Cerebellar nuclear complex (tissue), 1 donor: ENCODE results near the gene SNAPC4.
"Not testable (repeated sequence)": the region's sequence is repeated elsewhere in the genome, so short reads cannot be mapped to it uniquely, and the experiment has no call there.

Source experiments
- DNase-seq, 2 experiments: peaks; one replicate each; lab custom pipeline; 2025; lab: John Stamatoyannopoulos, UW

SNAPC4 gene

DNA sequence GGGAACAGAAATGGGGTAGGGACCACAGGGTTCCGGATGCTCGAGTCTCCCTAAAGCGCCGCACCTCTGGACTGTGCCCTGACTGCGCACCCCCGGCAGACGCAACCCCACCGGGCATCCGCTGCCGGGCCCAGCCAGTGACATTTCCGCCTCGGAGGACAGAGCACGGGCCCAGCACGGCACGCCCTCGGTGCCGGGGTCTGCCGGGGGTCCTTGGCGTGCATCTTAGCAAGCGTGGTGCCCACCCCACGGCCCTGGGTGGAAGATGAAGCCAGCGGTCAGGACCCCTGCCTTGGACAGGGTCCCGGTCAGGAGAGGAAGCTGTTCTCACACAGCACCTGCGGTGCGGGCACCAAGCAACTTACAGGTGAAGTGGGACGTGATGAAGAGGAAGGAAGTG, 32.6 kb upstream of the SNAPC4 start:
- DNase-seq: no peak

GRCh38 chr9:136431782-136432350, 31.9 kb upstream of the SNAPC4 start:
- DNase-seq: no peak

- no peak for DNase-seq
Observed at GRCh38 chr9:136430588-136431234, 30.7 kb upstream of the SNAPC4 start.

GRCh38 chr9:136429683-136430491, 29.9 kb upstream of the SNAPC4 start:
- DNase-seq: no peak

GRCh38 chr9:136429075-136429628, 29.2 kb upstream of the SNAPC4 start:
- DNase-seq: no peak

DNA sequence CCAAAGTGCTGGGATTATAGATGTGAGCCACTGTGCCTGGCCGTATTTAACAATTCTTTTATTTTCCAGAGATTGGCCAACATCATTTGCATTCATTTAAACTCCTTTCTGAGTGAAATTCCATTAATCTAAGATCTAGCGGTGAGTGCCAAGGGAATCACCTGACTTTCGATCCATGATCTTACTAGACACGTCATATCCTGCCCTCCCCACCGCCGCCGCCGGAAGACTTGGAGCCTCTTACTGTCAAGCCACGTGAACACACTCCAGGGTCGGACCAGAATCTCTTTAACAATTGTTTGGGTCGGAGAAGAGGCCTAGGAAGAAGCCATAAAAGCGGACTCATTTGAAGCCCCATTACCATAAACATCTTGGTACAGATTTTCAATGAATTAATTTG, 26.8 kb upstream of the SNAPC4 start:
- no peak for DNase-seq

GRCh38 chr9:136425367-136425766, 25.4 kb upstream of the SNAPC4 start:
- DNase-seq: not testable (repeated sequence)

DNA sequence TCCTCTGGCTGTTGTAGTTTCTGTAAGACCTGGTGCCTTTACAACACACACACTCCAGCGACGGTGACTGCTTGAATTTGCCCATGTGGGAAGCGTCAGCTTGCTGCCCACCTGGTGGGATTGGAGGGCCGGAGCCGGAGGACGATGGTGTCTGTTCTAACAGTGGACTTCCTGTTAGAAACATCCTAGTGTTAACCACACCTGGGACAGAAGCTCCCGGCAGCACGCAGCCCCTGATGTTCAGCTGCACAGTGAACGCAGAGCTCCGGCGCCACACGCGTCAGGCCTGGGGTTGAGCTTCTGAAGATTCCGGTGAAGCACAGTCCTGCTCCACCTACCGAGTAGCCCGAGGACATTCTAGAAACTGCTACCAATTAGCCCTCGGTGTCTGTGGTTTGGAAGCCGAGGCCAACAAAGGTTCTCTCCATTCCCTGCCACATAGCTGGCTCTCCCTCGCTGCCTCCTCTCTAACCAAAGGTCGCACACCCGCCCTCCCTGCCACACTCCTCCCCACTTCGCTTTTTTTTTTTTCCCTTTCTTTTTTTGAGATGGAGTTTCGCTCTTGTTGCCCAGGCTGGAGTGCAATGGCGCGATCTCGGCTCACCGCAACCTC, 24.9 kb upstream of the SNAPC4 start:
- no peak for DNase-seq

- DNase-seq: no peak
Observed at GRCh38 chr9:136423432-136424146, 23.6 kb upstream of the SNAPC4 start.

GRCh38 chr9:136422876-136423275, 22.9 kb upstream of the SNAPC4 start:
- DNase-seq: no peak

GRCh38 chr9:136421791-136422190, 21.8 kb upstream of the SNAPC4 start:
- no peak for DNase-seq

GRCh38 chr9:136419092-136419420, 19.1 kb upstream of the SNAPC4 start:
- DNase-seq: no peak

DNA sequence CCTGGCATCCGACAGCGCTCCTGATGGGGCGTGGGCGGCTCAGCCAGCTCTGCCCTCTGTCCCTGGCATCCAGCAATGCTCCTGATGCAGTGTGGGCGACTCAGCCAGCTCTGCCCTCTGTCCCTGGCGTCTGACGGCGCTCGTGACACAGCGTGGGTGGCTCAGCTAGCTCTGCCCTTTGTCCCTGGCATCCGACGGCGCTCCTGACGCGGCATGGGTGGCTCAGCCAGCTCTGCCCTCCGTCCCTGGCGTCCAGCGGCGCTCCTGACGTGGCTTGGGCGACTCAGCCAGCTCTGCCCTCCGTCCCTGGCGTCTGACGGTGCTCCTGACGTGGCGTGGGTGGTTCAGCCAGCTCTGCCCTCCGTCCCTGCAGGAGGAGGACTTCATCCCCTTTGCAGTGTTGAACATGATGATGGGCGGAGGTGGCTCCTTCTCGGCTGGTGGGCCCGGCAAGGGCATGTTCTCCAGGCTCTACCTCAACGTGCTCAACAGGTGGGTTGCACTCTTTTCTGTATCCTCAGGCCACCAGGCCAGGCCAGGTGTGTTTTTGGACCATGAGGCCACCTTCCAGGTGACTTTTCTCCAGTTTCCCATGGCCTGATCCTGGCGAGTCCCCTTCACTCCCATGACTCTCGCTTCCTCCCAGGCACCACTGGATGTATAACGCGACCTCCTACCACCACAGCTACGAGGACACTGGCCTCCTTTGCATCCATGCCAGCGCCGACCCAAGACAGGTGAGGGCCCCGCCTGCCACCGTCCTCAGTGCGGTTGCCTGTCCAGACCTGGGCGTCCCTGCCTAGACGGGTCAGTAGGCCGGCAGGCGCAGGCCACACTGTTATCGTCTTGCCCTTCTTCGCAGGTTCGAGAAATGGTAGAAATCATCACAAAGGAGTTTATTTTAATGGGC, 18.5 kb upstream of the SNAPC4 start:
- DNase-seq: no peak

DNA sequence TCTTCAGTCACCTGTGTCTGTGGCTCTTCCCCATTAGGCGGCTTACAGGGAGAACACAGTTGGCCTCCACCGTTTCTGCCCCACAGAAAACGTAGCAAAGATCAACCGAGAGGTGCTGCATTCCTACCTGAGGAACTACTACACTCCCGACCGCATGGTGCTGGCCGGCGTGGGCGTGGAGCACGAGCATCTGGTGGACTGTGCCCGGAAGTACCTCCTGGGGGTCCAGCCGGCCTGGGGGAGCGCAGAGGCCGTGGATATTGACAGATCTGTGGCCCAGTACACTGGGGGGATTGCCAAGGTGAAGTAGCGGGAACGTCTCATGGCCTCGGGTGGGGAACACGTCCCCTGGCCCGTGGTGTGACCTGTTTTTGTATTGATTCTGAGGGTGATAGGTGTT, 16.9 kb upstream of the SNAPC4 start:
- DNase-seq: no peak

GRCh38 chr9:136416427-136416826, 16.5 kb upstream of the SNAPC4 start:
- no peak for DNase-seq

DNA sequence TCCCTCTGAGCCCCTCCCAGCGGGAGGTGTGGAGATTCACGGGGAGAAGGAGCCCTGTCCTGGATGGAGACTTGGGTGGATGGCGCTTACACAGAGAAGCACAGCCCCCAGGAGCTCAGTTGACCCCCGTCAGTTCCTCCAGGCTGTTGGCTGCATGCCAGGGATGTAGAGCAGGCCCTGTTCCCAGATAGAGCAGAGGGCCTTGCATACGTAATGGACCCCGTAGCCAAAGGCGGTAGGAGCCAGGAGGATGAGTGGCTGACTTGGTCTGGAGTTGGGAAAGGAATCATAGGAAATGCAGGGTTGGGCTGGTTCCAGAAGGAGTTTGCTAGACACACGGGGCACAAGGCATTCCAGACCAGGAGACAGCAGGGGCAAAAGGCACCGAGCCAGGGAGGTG, 13.0 kb upstream of the SNAPC4 start:
- DNase-seq: no peak

DNA sequence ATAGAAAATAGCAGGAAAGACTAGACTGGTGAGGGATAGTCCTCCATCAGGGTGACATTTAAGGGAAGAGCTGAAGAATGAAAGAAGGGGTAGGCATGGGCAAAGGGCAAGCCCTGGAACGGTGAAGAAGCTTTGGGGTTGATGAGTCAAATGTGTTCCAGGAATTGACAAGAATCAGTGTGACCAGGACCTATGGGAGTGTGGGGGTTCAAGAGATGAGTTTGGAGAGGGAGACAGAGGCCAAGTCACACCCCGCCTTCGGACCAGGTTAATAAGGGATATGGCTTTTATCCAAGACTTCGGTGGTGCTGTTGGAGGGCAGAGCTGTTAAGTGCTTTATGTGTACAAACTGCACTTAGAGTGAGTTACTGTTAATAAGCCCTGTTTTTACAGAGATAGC, 11.4 kb upstream of the SNAPC4 start:
- no peak for DNase-seq

- peak; percentile 42 to 50 for DNase-seq
Observed at GRCh38 chr9:136410500-136411287, 10.7 kb upstream of the SNAPC4 start, which contains the start of the genes ENTR1 and PMPCA. Gene ENTR1 (minus strand): TSS chr9:136410614. CDS start chr9:136410397, 217 bp downstream. Gene PMPCA (plus strand): TSS chr9:136410658. CDS start chr9:136410669, 11 bp downstream.

- DNase-seq: no peak
Observed at GRCh38 chr9:136409557-136410455, 9.8 kb upstream of the SNAPC4 start.
